Transverse colon (tissue), 4 donors: ENCODE measurements around the gene AHDC1. TPM values are rescaled to one million over a fixed set of nuclear protein-coding genes. Genes with fewer than 3 reads are reported as not detected.
"Not testable (repeated sequence)": the region's sequence is repeated elsewhere in the genome, so short reads cannot be mapped to it uniquely, and the experiment has no call there.

Source experiments
- DNase-seq: peaks from one replicate; pipeline ENCODE4 v3.0.0-alpha.2; 2019
- H3K27ac ChIP-seq, 4 donors: fragments of 200-600 bp; sonication (generic); 2 replicates each; pipeline ENCODE4 v1.5.1; 2016 to 2018; ENCODE audit warnings: inconsistent platforms in 4 of 4
- H3K27me3 ChIP-seq: fragments of 200-600 bp; sonication (generic); 2 replicates; pipeline ENCODE4 v1.5.1; 2017; ENCODE audit warnings: inconsistent platforms
- H3K36me3 ChIP-seq, 4 donors: fragments of 200-600 bp; sonication (generic); 2 replicates each; pipeline ENCODE4 v1.5.1; 2017 to 2019; ENCODE audit warnings: inconsistent platforms in 4 of 4
- H3K4me1 ChIP-seq, 4 donors: fragments of 200-600 bp; sonication (generic); 2 replicates each; pipeline ENCODE4 v1.5.1; 2017 to 2020; ENCODE audit warnings: inconsistent platforms in 4 of 4
- H3K4me3 ChIP-seq, 4 donors: fragments of 200-600 bp; sonication (generic); 1 replicate in 1 of 4; 2 replicates in 3 of 4; pipeline versions ENCODE4 v1.5.1 to v1.6.1; 2017 to 2019; ENCODE audit warnings: inconsistent platforms in 4 of 4
- H3K9me3 ChIP-seq, 2 donors: fragments of 200-600 bp; sonication (generic); 2 replicates each; pipeline ENCODE4 v1.5.1; 2017 to 2019; ENCODE audit warnings: inconsistent platforms in 2 of 2
- CTCF ChIP-seq, 5 experiments: fragments of 200-600 bp in 3 of 5; fragments of 450-650 bp in 2 of 5; sonication (generic) in 3 of 5; IDR thresholded peaks; 1 replicate in 2 of 5; 2 replicates in 3 of 5; pipeline ENCODE4 v1.5.1; 2016 to 2017; ENCODE audit warnings: antibody characterized with exemption in 5 of 5, inconsistent platforms in 3 of 5, mild to moderate bottlenecking in 2 of 5, moderate library complexity in 1 of 5
- EP300 ChIP-seq: sonication (generic); formaldehyde crosslinking; IDR thresholded peaks from one replicate; pipeline ENCODE4 v1.6.1; 2017; ENCODE audit warnings: antibody characterized with exemption, low read depth
- POLR2A ChIP-seq: fragments of 450-650 bp; IDR thresholded peaks from one replicate; pipeline ENCODE4 v1.6.1; 2016; ENCODE audit warnings: antibody characterized with exemption, mild to moderate bottlenecking, moderate library complexity
- POLR2AphosphoS5 ChIP-seq, 3 donors: sonication (generic); formaldehyde crosslinking; IDR thresholded peaks; one replicate each; pipeline ENCODE4 v1.6.1; 2016; ENCODE audit warnings: antibody characterized with exemption in 3 of 3
- WGBS, 2 donors: methylation state at CpG; one replicate each; pipeline ENCODE4 v1.1.5; 2018; ENCODE audit warnings: low coverage in 1 of 2; 5-methylcytosine and 5-hydroxymethylcytosine counted together
- in situ Hi-C, 4 donors: fragments of 200-750 bp; cut with MboI; loops; one replicate each; pipeline versions ENCODE4 v1.15.0 to v1.15.1; 2017; ENCODE audit warnings: low sequenced_read_pairs in 3 of 4, low pct_ligation_motif_present in 1 of 4, low pct_unique_long_range_greater_than_20kb in 1 of 4
- intact Hi-C: fragments of 100-400 bp; cut with DNase I; formaldehyde crosslinking; loops from one replicate; pipeline ENCODE4 v1.15.1; 2023; ENCODE audit warnings: low total_unique reads
- total RNA-seq, 4 donors: library from RNA; depleted of rRNA; stranded (reverse); fragments of >200 nt; gene quantifications; one replicate each; pipeline ENCODE4 v1.1.0, GENCODE V29; 2016

AHDC1 gene
- total RNA-seq, 4 donors from 2014 or later, result 11.7 to 34.4 (median 21.3) TPM

- no peaks in the 10 kb centered on the region for H3K9me3 ChIP-seq
- in situ Hi-C loops, result no loop called here
- no peaks in the 10 kb centered on the region for H3K36me3 ChIP-seq
- peak; percentile 49 for DNase-seq
- intact Hi-C loops, result no loop called here
- WGBS, 2 donors, result 77% methylated on average over 19 of the region's 19 CpGs; no CpG with 5 or more reads in 1 of the 2 donors
- peaks cover 31 to 64% (median 39%) of the 10 kb centered on the region in 4 donors for H3K4me1 ChIP-seq
- H3K4me3 ChIP-seq, result no peak overlapping the region
- H3K27ac ChIP-seq, result peak overlapping the region; percentile 72 to 87 (median 80)
- no peak for TF ChIP-seq CTCF (IDR thresholded peaks at IDR 0.05)
- TF ChIP-seq POLR2AphosphoS5 (IDR thresholded peaks at IDR 0.05), result peak in 2 of 3 donors; percentile 10 to 13
- H3K27me3 ChIP-seq, result no peaks in the 10 kb centered on the region
These were observed 61.3 kb downstream of the AHDC1 start for GRCh38 chr1:27542463-27543273.

- Histone ChIP-seq H3K4me1 (peaks cover 43 to 76% (median 54%) of the 10 kb centered on the region in 4 donors), H3K9me3 (no peaks in the 10 kb centered on the region), H3K36me3 (no peaks in the 10 kb centered on the region), H3K27ac (peak overlapping the region; percentile 72 to 87 (median 78)), H3K4me3 (no peak overlapping the region), H3K27me3 (no peaks in the 10 kb centered on the region)
- in situ Hi-C loops, result no loop called here
- intact Hi-C loops, result no loop called here
- WGBS, 2 donors, result 31 to 59% methylated on average over 5 to 9 of the region's 9 CpGs
- TF ChIP-seq CTCF (IDR thresholded peaks at IDR 0.05) (no peak), EP300 (no peak), POLR2AphosphoS5 (IDR thresholded peaks at IDR 0.05) (no peak), POLR2A (no peak)
- peak; percentile 31 for DNase-seq
These were observed 63.8 kb downstream of the AHDC1 start for GRCh38 chr1:27539901-27540861.

- in situ Hi-C loops, result no loop called here
- Histone ChIP-seq H3K36me3 (peaks cover 0 to 2% (median 0%) of the 10 kb centered on the region in 4 donors), H3K27ac (peak overlapping the region; percentile 42 to 82 (median 70)), H3K9me3 (no peaks in the 10 kb centered on the region), H3K4me3 (no peak overlapping the region), H3K4me1 (peaks cover 29 to 66% (median 46%) of the 10 kb centered on the region in 4 donors), H3K27me3 (no peaks in the 10 kb centered on the region)
- TF ChIP-seq POLR2A, result no peak
- TF ChIP-seq POLR2AphosphoS5 (IDR thresholded peaks at IDR 0.05), result no peak
- TF ChIP-seq EP300, result no peak
- no peak for TF ChIP-seq CTCF (IDR thresholded peaks at IDR 0.05)
- intact Hi-C loops, result no loop called here
- DNase-seq, result no peak
- WGBS, 2 donors, result 33 to 54% methylated on average over 1 to 3 of the region's 3 CpGs
These were observed 65.2 kb downstream of the AHDC1 start for GRCh38 chr1:27538793-27539192.

GRCh38 chr1:27538305-27538676, 65.7 kb downstream of the AHDC1 start:
- H3K9me3 ChIP-seq, in situ Hi-C loops, H3K36me3 ChIP-seq, intact Hi-C loops, H3K4me3 ChIP-seq, H3K27me3 ChIP-seq, DNase-seq: not testable (repeated sequence)
- WGBS, 2 donors, result 89 to 97% methylated on average over 2 to 4 of the region's 4 CpGs
- Histone ChIP-seq H3K4me1 (peaks cover 29 to 61% (median 45%) of the 10 kb centered on the region in 4 donors), H3K27ac (peak overlapping the region; percentile 42 to 82 (median 70))
